Measurements from ENCODE around the gene DNM3. TPM values are rescaled to one million over a fixed set of nuclear protein-coding genes. Genes with fewer than 3 reads are reported as not detected.
A peak's percentile ranks its signal among the peaks of the same experiment; 100 is the strongest.

The DNM3 gene
- total and polyA plus RNA-seq, 2 experiments from 2014 or later: 0.11 to 1.4 TPM

- in situ Hi-C loops (cut with MboI): no loop called here
- H3K9me2 ChIP-seq (ENCODE audit: insufficient read depth): no peaks in the 10 kb centered on the region
- peaks cover 36% of the 10 kb centered on the region for H3F3A ChIP-seq (ENCODE audit: insufficient read depth)
- no peaks in the 10 kb centered on the region for H3K9me3 ChIP-seq (ENCODE audit: low read depth)
- WGBS, 2 experiments (ENCODE audit: low coverage in 1 of 2, low lambda C conversion rate in 2 of 2, missing lambda C conversion rate in 2 of 2): 100% methylated on average over 1 of the region's 1 CpG
- no peaks in the 10 kb centered on the region for H3K36me3 ChIP-seq (ENCODE audit: low read depth)
- no peak overlapping the region for H3K9ac ChIP-seq
- no peak overlapping the region for H3K27ac ChIP-seq
- H3K27me3 ChIP-seq (replicated peaks; ENCODE audit: insufficient read depth): no peaks in the 10 kb centered on the region
- peaks cover 66% of the 10 kb centered on the region for H3K4me1 ChIP-seq (ENCODE audit: insufficient read depth)
- H4K20me1 ChIP-seq (ENCODE audit: insufficient read depth): no peaks in the 10 kb centered on the region
- DNase-seq: no peak
- H2AFZ ChIP-seq: no peak overlapping the region
- no peaks in the 10 kb centered on the region for H3K79me2 ChIP-seq (ENCODE audit: insufficient read depth)
- no peak for TF ChIP-seq EZH2phosphoT487 (IDR thresholded peaks at IDR 0.05; ENCODE audit: insufficient read depth, low read depth)
- TF ChIP-seq EZH2 (IDR thresholded peaks at IDR 0.05; ENCODE audit: insufficient read depth, poor library complexity, severe bottlenecking): no peak
- no peak overlapping the region for H3K4me2 ChIP-seq (ENCODE audit: unreplicated experiment)
- H3K4me3 ChIP-seq: no peak overlapping the region
Observed at GRCh38 chr1:172275478-172275877, 434.2 kb downstream of the DNM3 start.

- no peak overlapping the region for H3K4me3 ChIP-seq
- H4K20me1 ChIP-seq (ENCODE audit: insufficient read depth): no peaks in the 10 kb centered on the region
- 48 to 50% methylated on average over 2 of the region's 2 CpGs for WGBS, 2 experiments (ENCODE audit: low coverage in 1 of 2, low lambda C conversion rate in 2 of 2, missing lambda C conversion rate in 2 of 2)
- no peak overlapping the region for H2AFZ ChIP-seq
- no peak for TF ChIP-seq EZH2phosphoT487 (IDR thresholded peaks at IDR 0.05; ENCODE audit: insufficient read depth, low read depth)
- TF ChIP-seq EZH2 (IDR thresholded peaks at IDR 0.05; ENCODE audit: insufficient read depth, poor library complexity, severe bottlenecking): no peak
- H3K79me2 ChIP-seq (ENCODE audit: insufficient read depth): no peaks in the 10 kb centered on the region
- H3K4me1 ChIP-seq (ENCODE audit: insufficient read depth): peaks cover 60% of the 10 kb centered on the region
- no peak overlapping the region for H3K27ac ChIP-seq
- H3K9me2 ChIP-seq (ENCODE audit: insufficient read depth): no peaks in the 10 kb centered on the region
- H3K9ac ChIP-seq: no peak overlapping the region
- H3K27me3 ChIP-seq (replicated peaks; ENCODE audit: insufficient read depth): no peaks in the 10 kb centered on the region
- H3K9me3 ChIP-seq (ENCODE audit: low read depth): no peaks in the 10 kb centered on the region
- H3F3A ChIP-seq (ENCODE audit: insufficient read depth): peaks cover 31% of the 10 kb centered on the region
- DNase-seq: no peak
- in situ Hi-C loops (cut with MboI): no loop called here
- H3K4me2 ChIP-seq (ENCODE audit: unreplicated experiment): no peak overlapping the region
- H3K36me3 ChIP-seq (ENCODE audit: low read depth): no peaks in the 10 kb centered on the region
Observed at GRCh38 chr1:172276120-172276818, 435.0 kb downstream of the DNM3 start.

GRCh38 chr1:172277275-172277674, 436.0 kb downstream of the DNM3 start:
- Histone ChIP-seq H3K9me2 (ENCODE audit: insufficient read depth) (no peaks in the 10 kb centered on the region), H3K27me3 (replicated peaks; ENCODE audit: insufficient read depth) (no peaks in the 10 kb centered on the region), H3K9ac (no peak overlapping the region), H4K20me1 (ENCODE audit: insufficient read depth) (no peaks in the 10 kb centered on the region), H3K36me3 (ENCODE audit: low read depth) (no peaks in the 10 kb centered on the region), H3K4me3 (no peak overlapping the region), H3K9me3 (ENCODE audit: low read depth) (no peaks in the 10 kb centered on the region), H3K27ac (no peak overlapping the region), H2AFZ (no peak overlapping the region), H3K4me2 (ENCODE audit: unreplicated experiment) (peak overlapping the region; percentile 49), H3F3A (ENCODE audit: insufficient read depth) (peaks cover 26% of the 10 kb centered on the region), H3K4me1 (ENCODE audit: insufficient read depth) (peaks cover 54% of the 10 kb centered on the region), H3K79me2 (ENCODE audit: insufficient read depth) (no peaks in the 10 kb centered on the region)
- TF ChIP-seq EZH2phosphoT487 (IDR thresholded peaks at IDR 0.05; ENCODE audit: insufficient read depth, low read depth): peak; percentile 95
- no peak for TF ChIP-seq EZH2 (IDR thresholded peaks at IDR 0.05; ENCODE audit: insufficient read depth, poor library complexity, severe bottlenecking)
- in situ Hi-C loops (cut with MboI): no loop called here
- WGBS, 2 experiments (ENCODE audit: low coverage in 1 of 2, low lambda C conversion rate in 2 of 2, missing lambda C conversion rate in 2 of 2): 24 to 41% methylated on average over 1 of the region's 1 CpG
- peak; percentile 85 for DNase-seq

- Histone ChIP-seq H3F3A (ENCODE audit: insufficient read depth) (peaks cover 26% of the 10 kb centered on the region), H3K4me3 (no peak overlapping the region), H3K9me2 (ENCODE audit: insufficient read depth) (no peaks in the 10 kb centered on the region), H2AFZ (no peak overlapping the region), H3K9ac (no peak overlapping the region), H3K79me2 (ENCODE audit: insufficient read depth) (no peaks in the 10 kb centered on the region), H3K9me3 (ENCODE audit: low read depth) (no peaks in the 10 kb centered on the region), H3K27ac (peak overlapping the region; percentile 54), H3K4me2 (ENCODE audit: unreplicated experiment) (peak overlapping the region; percentile 49), H3K36me3 (ENCODE audit: low read depth) (no peaks in the 10 kb centered on the region), H3K4me1 (ENCODE audit: insufficient read depth) (peaks cover 52% of the 10 kb centered on the region), H4K20me1 (ENCODE audit: insufficient read depth) (no peaks in the 10 kb centered on the region), H3K27me3 (replicated peaks; ENCODE audit: insufficient read depth) (no peaks in the 10 kb centered on the region)
- in situ Hi-C loops (cut with MboI): no loop called here
- no peak for DNase-seq
- TF ChIP-seq EZH2 (IDR thresholded peaks at IDR 0.05; ENCODE audit: insufficient read depth, poor library complexity, severe bottlenecking): no peak
- WGBS, 2 experiments (ENCODE audit: low coverage in 1 of 2, low lambda C conversion rate in 2 of 2, missing lambda C conversion rate in 2 of 2): 94 to 95% methylated on average over 1 of the region's 1 CpG
Observed at GRCh38 chr1:172277989-172278388, 436.7 kb downstream of the DNM3 start.

Measured in GM23248 (cell line).